ENCODE measurements around the gene TMEM26.

DNA sequence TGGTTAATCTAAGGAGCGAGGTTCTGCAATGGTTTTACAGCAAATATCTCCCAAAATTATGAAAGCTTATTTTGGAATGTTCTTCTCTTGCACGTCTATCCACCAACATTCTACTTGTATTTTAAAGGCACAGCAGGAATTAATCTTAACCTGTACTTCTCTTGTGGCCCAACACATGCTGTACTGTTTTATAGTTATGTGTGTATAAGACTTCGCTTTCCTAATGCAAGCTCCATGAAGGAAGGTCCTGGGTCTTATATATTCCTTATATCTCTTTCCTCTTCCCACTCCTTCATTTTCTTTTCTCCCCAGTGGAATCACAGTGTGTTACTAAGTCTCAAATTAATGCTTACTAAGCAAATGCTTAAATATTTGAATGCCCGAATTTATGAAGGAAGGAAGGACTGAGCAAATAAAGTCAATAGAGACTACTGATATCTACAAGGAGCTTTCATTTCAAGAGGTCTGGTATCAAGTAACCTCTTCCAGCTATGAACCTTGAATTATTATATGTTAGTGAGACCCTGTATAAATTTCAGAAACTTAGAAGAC is 14.0 kb downstream of the TMEM26 start:
- TF ChIP-seq POLR2A (IDR thresholded peaks at IDR 0.05; ENCODE audit: low read depth, low read length) (no peak), POLR2AphosphoS5 (IDR thresholded peaks at IDR 0.05; ENCODE audit: low read depth, low read length) (no peak)
